HG03025 (cell line): Measurements from ENCODE around the gene C16orf78.

Source experiments
- ATAC-seq: cut with Tn5 transposase; IDR thresholded peaks from one replicate; pipeline ENCODE4 v1.9.1; 2021; ENCODE audit warnings: mild to moderate bottlenecking, moderate library complexity; ENCODE audit not compliant: unreplicated experiment, low FRiP score

The C16orf78 gene

DNA sequence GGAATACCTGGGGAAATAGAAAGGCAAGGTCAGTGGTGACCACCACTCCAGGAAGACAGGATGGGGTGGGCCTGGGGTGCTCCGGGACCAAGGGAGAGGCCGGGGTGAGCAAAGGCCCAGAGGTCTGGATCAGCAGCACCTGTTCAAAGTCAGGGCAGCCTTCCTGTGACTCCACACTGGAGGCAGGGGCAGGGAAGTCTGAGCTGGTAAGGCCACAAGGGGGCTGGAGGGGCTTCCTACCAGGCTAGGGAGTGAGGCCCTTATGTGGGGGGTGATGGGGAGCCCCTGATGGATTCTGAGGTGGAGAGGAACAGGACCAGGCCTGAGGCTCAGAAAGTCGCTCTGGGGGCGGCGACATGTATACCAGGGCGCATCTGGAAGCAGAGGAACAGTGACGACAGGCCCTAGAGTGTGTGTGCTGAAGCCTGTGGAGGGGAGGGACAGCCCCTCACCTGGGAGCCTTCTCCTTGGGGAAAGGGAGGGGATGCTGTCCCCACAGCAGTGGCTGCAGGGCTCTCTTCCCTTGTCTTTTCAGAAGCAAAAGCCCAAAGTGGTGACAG, 3.7 kb downstream of the C16orf78 start:
- no peak for ATAC-seq

DNA sequence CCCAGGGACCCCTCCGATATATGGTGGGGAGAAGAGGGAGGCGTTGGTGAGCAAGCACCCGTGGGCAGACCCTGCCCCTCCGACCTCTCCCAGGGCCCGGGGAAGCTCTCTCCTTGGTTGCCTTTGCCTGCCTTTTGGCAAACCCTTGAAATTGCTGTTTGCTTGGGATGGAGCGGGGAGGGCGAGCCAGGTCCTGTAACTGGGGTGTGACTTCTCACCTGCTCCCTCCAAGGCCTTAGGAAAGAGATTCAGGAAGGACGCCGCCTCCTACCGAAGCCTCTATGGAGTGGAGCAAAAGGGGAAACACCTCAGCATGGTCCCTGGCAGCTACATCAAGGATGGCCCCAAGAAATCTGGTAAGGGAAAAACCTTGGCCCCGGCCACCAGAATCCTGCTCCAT, 4.6 kb downstream of the C16orf78 start:
- ATAC-seq, result no peak

DNA sequence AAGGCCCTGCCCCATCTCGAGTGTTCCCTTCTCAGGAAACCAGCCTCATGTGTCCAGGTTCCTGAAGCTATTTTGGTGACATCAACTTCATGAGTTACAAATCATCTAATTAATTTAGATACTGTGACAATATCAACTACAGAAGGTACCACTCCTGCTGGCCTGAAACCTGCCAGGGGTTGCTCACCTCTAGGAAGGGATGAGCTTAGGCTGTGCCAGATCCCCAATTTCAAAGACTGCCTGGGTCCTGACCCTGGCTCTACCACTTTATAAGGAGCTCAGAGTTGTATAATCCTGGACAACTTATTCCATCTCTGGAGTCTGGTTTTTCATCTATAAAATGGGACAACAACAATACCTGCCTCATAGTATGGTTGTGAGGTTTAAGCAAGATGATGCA, 5.2 kb downstream of the C16orf78 start:
- no peak for ATAC-seq

DNA sequence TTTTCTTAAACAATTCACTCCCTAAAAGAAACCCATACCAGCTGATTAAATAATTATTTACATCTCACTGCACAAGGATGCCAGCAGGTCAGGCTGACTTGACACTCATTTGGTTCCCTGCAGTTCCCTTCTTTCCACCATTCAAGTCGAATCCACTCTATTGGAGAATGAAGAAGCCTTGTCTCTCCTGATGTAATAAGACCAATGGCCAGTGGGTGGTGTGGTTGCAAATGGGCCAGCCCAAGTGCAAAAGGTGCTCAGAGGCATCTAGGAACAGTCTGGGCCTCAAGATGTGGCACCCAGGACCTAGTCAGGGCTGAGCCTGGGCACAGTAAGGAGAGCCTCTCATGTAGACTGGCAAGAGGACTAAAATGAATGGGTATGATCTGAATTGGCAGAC, 9.3 kb downstream of the C16orf78 start:
- no peak for ATAC-seq

DNA sequence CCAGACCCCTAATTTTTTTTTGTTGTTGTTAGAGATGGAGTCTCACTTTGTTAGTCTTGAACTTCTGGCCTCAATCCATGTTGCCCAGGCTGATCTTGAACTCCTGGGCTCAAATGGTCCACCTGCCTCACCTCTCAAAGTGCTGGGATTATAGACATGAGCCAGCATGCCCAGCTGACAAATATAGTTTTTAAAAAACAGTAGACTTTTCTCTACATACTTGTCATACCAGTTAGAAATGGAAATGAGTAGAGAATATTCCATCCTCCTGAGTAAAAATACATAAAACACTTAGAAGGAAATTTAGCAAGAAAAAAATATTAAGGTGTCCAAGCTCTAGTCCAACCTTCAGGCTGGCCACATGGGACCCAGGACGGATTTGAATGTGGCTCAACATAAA, 21.4 kb downstream of the C16orf78 start:
- ATAC-seq, result no peak

DNA sequence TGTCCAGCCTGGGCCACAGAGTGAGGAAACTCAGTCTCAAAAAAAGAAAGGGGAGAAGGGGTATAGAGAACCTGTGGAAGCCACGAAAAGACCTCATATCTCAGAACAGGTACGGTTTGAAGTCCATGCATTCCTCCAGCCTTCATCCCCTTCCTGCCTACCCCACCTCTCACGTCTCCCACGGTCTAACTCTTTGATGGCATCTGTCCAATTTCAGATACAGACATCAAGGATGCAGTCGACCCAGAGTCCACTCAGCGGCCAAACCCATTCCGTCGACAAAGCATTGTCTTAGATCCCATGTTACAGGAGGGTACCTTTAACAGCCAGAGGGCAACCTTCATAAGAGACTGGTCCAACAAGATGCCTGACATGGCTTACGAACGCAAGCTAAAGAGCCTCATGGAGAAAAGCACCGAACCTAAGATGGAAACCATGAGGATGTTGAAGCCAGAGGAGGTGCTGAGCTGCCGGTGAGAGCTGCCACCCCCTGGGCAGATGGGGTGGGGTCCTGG, 22.7 kb downstream of the C16orf78 start:
- no peak for ATAC-seq

DNA sequence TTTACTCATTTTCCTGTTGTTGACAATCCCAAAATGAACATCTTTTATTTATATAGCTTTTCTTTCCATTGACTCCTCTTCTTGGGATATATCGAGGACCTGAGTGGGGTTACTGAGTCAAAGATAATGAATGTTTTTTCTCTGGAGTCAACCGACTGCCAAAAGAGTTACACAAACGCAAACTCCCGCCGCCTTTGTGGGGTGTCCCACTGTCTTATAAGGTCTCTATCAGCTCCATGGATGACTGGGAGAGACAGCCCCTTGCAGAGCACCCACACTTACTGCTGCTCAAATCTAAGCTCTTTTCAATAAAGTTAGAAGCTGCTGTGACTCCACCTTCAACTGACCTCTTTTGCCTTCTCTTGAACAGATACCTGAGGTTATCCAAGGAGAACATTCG, 25.2 kb downstream of the C16orf78 start:
- ATAC-seq, result no peak

DNA sequence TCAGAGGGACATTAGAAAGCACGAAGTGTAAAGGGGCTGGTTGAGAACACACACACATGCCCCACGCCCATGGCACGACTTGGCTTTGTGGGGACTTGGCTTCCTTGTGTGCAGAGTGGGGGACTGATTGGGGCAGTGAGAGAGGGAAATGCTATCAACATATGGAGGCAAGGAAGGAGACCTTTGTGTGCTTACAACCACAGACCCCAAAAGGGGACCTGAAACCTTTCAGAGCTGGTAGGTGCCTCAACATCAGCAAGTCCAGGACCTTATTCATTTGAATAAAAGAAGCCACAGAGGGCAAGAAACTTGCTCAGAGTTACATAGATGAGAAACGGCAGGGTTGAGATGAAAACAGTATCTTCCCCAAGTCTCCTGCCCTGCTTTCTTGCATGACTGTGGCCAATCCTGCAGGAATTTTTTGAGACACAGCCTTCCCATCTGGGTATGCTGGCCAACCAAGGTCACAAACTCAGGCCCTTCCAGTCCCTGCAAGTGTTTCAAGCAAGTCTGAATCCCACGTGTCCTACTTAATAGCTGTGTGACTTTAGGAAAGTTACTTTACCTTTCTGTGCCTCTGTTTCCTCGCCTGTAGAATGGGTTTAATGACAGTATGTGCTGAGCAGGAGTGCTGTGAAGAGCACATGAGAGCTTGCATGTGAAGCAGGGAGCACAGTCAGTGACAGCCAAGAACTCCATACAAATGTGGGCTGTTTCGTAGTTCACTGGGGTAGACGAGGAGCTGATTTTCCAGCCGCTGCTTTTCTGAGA, 26.2 kb downstream of the C16orf78 start:
- ATAC-seq, result peak; percentile 96

DNA sequence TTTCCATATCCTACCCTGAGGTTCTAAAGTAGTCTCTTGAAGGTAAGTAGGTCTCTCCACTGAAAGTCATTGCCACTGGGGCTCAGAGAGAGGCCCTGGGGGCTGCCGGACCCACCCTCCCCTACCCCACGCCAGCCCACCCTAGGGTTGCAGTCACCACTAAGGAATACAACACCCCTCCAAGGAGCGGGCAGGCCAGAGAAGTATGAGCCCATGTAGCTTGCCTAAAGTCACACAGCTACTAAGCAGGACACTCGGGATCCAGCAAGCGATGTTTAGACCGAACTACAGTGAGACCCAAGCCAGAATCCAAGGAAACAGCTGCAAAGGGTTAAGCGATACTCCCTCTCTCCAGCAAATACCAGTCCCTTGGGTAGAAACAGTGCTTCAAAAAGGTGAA, 27.0 kb downstream of the C16orf78 start:
- no peak for ATAC-seq

DNA sequence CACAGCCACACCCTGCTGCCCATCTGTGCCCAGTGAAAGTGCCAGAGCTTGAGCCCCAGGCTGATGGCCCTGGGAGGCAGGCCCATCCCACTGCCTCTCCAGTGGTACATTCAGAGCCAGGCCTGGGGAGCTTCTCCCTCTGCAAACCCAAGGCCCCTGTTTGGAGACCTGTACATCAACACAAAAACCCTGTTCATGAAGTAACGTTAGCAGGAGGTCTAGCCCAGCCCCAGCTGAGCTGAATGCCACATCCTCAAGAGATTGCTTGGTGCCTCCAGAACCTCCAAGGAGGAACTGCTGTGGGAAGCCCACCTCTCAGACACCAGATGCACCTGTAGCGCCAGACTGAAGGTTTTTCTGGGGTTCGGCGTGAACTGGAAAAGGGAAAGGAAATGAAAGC, 31.5 kb downstream of the C16orf78 start:
- ATAC-seq, result no peak

DNA sequence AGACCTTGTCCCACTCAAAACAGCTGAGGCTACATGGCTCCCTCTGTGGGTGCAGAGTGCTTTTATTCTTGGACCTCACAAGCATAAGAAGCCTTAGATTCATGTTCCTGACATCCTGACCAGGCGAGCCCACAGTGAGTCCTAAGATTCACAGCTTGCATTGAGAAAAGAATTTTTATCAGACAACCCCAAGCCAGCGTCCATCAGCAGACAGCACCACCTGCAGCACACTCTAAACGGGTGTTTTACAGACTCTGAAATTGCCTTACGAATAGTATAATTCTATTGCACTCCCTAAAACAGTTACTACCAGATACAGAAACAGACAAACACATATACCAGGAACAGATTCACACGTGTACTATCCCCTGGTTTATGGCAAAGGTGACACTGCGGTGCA, 31.9 kb downstream of the C16orf78 start:
- no peak for ATAC-seq

DNA sequence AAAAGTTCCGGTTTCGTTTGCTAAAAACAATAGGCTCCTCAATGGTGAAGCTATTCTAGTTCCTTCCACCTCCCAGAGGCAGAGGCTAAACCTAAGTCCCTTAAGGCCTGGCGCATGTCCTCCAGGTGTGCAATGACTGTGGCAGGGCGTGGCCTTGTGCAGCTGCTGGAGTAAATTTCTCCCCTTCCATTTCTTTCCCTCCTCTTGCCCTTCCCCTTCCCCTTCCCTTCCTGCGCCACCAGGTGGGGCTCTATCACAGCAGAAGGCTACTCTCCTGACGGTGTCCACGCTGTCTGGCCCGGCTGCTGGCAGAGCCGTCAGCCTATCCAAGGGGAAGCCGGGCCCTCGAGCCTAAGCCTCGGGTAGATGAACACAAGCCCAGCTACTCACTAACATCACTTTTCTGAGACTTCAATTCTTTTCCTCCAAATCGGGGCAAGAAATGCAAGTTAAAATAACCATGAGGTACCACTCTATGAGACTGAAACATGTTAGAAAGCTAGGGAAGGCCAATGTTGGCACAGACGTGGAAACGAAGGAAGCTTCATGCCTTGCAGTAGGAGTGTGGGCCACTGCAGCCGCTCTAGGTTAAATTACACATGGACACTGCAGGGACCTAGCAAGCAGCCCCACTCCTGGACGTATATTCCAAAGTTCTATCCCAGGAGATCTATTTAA, 34.4 kb downstream of the C16orf78 start:
- ATAC-seq, result peak; percentile 84

DNA sequence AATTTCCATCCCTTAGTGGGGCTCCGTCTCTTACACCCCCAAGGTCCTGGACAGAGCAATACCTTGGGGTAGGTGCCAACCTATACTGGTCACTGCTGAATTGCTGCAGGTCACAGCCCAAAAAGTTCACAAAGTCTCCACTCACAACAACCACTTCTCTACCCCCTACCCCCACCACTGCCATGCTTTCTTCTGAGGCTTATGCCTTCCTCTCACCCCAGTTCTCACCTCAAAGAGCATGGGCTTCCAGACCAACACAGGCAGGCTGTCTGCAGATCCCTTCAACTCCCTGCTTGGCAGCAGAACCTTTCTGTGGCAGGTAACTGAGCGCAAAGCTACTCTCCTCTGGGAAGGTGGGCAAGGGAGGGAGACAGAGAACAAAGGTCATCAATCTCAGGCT, 35.5 kb downstream of the C16orf78 start:
- ATAC-seq, result no peak

DNA sequence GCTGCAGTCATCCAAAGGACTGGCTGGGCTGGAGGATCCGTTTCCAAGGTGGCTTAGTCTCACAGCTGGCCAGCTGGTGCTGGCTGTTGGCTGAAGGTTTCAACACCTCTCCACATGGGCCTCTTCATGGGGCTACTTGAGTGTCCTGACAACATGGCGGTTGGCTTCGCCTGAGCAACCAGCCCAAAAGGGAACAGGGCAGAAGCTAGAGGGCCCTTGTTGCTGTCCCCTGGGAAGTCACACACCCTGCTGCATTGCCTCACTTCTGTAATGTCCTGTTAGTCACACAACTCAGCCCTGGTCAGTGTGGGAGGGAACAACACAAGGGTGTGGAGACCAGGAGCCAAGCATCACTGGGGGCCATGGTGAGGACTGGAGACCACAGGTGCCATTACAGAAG, 36.6 kb downstream of the C16orf78 start:
- no peak for ATAC-seq

DNA sequence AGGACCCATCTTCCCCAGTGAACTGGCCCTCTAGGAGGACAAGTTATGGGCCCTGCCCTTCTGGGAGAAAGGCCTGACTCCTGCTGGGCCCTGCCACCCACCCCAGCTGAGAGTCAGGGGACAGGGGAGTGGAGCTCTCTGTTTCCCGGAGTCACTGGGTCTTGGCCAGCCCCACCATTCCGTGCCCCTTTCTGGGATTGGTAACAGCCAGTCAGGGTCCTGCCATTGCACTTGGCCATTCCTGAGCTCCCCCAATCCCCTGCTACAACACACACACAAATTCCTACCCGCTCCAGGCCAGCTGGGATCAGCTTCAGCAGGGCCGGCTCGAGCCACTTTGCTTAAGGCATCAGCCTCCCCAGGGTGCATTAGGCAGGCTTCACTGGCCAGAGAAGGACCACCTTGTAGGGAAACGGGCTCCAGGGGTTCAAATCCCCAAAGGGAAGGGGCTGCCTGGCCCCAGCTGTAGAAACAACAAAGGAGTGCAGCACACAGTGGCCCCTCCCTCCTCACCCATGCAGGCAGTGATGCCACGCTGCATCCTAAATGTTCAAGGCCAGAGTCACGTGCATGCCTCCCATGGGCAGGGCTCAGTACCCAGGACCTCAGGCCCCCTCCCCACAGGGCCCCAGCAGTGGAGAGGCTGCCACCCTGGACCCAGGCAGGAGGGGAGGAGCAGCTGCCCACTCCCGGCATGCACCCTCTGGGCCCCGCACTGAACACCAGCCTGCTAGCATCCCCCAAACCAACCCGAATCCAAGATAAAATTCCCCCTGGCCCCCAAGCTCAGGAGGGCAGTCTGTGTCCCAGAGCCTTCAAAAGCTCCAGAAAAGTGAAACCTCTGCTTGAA, 37.7 kb downstream of the C16orf78 start:
- ATAC-seq, result no peak

DNA sequence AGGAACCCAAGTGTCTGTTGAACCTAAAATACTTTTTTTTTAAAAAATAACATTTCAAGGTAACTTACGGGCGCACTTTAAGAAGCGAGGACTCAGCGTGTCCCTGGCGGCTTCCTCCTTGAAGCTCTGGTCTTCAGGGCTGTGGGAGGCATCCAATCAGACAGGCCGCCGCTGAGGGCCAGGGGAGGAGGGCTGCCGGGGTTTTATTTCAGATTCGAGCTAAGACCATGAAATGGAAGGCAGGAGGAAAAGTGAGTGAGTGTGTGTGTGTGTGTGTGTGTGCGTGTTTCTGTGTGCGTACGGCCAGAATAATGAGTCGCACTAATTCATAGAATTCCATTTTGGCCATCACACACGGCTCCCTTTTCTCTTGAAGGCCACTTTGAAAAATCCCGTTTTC, 41.1 kb downstream of the C16orf78 start:
- no peak for ATAC-seq

DNA sequence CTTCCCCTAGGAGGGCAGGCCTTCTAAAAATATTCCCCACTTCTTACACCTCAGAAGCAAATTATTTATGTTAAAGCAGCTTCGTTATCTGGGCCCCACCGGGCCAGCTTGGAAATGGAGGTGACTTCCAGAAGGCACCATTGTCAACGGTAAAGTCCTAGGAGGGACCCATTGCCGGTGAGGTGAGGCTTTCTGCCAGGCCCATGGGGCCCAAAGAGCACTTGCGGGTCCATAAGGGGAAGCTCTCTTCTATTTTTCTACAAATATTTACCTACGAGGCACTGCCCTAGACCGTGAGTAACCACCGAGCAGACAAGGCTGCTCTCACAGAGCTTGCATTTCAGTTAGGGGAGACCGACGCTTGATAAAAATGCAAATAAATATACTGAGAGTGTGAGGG, 41.5 kb downstream of the C16orf78 start:
- ATAC-seq, result no peak

DNA sequence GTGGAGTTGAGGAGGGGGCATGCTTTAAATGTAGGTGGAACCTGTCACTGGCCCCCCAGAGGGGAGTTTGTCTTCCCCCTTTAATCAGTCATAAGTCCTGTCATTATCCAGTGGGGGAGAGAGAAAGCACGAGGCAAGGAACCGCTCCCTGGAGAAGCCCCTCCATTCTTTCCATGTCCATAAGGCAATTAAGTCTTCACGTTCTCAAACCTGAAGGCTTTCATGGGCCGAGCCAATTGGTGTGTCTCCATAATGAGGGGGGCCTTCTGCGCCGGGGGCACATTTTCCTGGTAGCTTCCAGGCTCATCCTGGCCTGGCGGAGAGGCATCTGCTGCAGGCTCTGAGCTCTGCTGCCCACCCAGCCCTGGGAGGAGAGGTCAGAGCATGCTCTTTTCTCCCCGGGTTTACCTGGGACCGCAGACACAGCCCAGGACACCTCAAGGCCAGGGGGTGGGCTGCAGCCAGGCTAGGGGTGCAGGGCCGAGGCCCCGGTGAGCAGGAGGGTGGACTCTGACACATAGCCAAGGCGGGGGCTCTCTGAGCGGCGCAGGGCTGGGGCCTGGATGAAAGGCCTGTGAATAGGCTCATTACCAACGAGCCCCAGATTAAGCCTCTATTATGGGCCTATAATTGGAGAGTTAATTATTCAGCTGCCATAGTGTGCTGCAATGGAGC, 42.5 kb downstream of the C16orf78 start:
- ATAC-seq, result no peak

DNA sequence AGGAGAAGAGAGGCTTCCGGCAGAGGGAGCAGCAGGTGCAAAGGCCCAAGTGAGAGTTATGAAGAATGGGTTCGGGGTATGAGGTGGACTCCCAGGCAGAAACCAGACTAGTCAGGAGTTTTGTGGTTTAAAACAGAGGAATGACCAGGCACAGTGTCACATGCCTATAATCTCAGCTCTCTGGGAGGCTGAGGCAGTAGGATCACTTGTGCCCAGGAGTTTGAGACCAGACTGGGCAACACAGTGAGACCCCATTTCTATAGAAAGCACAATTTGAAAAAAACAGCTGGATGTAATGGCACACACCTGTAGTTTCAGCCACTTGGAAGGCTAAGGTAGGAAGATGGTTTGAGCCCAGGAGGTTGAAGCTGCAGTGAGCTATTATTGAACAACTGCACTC, 43.8 kb downstream of the C16orf78 start:
- ATAC-seq, result no peak

DNA sequence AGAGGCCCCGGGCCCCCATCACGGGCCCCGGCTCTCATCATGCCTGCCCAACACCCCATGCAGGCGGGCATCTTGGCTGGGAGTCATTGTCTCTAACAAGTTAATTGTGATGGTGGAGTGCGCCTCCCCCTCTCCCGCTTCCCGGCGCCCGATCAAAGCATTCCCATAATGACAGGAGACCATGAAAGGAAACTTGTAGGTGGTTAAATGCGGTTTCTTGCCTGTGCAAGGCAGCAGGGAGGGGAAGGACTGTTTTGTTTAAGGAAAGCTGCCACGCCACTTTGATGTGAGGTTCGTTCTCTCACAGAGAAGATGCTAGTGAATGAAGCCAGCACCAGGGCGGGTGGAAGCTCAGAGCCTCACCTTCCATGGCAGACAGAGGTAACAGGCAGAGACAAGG, 45.4 kb downstream of the C16orf78 start:
- ATAC-seq, result no peak
